ENCODE results near the gene SH3BP5. TPM values are rescaled to one million over a fixed set of nuclear protein-coding genes. Genes with fewer than 3 reads are reported as not detected.
"Not testable (repeated sequence)": the region's sequence is repeated elsewhere in the genome, so short reads cannot be mapped to it uniquely, and the experiment has no call there.

Gene SH3BP5
- 68.0 TPM for total RNA-seq

- DNase-seq (ENCODE audit: low spot score), result peak; percentile 76
Observed at GRCh38 chr3:15332405-15333098, at the start of gene SH3BP5. TSS of gene SH3BP5 (minus strand) at chr3:15332586. CDS start at chr3:15332408, 178 bp downstream.

GRCh38 chr3:15380980-15381890 is 48.8 kb upstream of the SH3BP5 start:
- DNase-seq (ENCODE audit: low spot score), result no peak

- DNase-seq (ENCODE audit: low spot score), result peak; percentile 95
Observed at GRCh38 chr3:15377961-15378791, 45.8 kb upstream of the SH3BP5 start.

GRCh38 chr3:15375461-15376000 is 43.1 kb upstream of the SH3BP5 start:
- DNase-seq (ENCODE audit: low spot score), result no peak

- no peak for DNase-seq (ENCODE audit: low spot score)
Observed at GRCh38 chr3:15372918-15373317, 40.5 kb upstream of the SH3BP5 start.

- DNase-seq (ENCODE audit: low spot score), result no peak
Observed at GRCh38 chr3:15368561-15369135, 36.3 kb upstream of the SH3BP5 start.

- no peak for DNase-seq (ENCODE audit: low spot score)
Observed at GRCh38 chr3:15367059-15367458, 34.7 kb upstream of the SH3BP5 start.

GRCh38 chr3:15364078-15364477 is 31.7 kb upstream of the SH3BP5 start:
- DNase-seq (ENCODE audit: low spot score), result peak; percentile 46

- DNase-seq (ENCODE audit: low spot score), result no peak
Observed at GRCh38 chr3:15361494-15362214, 29.3 kb upstream of the SH3BP5 start.

- no peak for DNase-seq (ENCODE audit: low spot score)
Observed at GRCh38 chr3:15360788-15361493, 28.6 kb upstream of the SH3BP5 start.

- DNase-seq (ENCODE audit: low spot score), result no peak
Observed at GRCh38 chr3:15359677-15360397, 27.5 kb upstream of the SH3BP5 start.

GRCh38 chr3:15356651-15357061 is 24.3 kb upstream of the SH3BP5 start:
- DNase-seq (ENCODE audit: low spot score), result not testable (repeated sequence)

GRCh38 chr3:15356176-15356575 is 23.8 kb upstream of the SH3BP5 start:
- no peak for DNase-seq (ENCODE audit: low spot score)

- no peak for DNase-seq (ENCODE audit: low spot score)
Observed at GRCh38 chr3:15355086-15355485, 22.7 kb upstream of the SH3BP5 start.

- DNase-seq (ENCODE audit: low spot score), result no peak
Observed at GRCh38 chr3:15354485-15354884, 22.1 kb upstream of the SH3BP5 start.

GRCh38 chr3:15350141-15350540 is 17.8 kb upstream of the SH3BP5 start:
- DNase-seq (ENCODE audit: low spot score), result no peak

- not testable (repeated sequence) for DNase-seq (ENCODE audit: low spot score)
Observed at GRCh38 chr3:15349438-15349837, 17.1 kb upstream of the SH3BP5 start.

GRCh38 chr3:15348246-15348645 is 15.9 kb upstream of the SH3BP5 start:
- no peak for DNase-seq (ENCODE audit: low spot score)

- no peak for DNase-seq (ENCODE audit: low spot score)
Observed at GRCh38 chr3:15347737-15348110, 15.3 kb upstream of the SH3BP5 start.
